ENCODE results near the gene WNT16. TPM values are rescaled to one million over a fixed set of nuclear protein-coding genes. Genes with fewer than 3 reads are reported as not detected.
A peak's percentile ranks its signal among the peaks of the same experiment; 100 is the strongest.

The WNT16 gene
- total RNA-seq, 1 experiment from 2014 or later: not detected

DNA sequence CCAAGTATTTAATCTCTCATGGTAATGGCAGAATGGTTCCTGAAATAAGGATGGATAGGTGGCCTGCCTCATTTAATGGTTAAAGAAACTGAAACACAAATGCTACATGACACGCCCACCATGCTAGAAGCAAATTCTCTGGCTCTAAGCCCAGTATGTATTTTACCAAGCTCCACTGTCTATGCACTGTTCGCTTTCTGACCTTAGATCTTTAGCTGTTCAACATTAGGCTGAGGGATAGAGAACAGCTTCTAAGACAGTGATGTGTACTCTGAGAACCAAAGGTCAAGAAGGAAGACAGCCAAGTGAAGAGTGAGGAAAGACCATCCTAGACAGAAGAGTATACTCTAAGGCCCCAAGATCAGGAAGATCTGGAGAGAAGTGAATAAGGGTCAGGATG, 40.7 kb downstream of the WNT16 start:
- Histone ChIP-seq H2BK5ac (ENCODE audit: insufficient read length, low read length) (no peak overlapping the region), H2AK5ac (ENCODE audit: insufficient read length, low read length) (no peak overlapping the region), H2BK20ac (ENCODE audit: low read depth, low read length, poor library complexity, severe bottlenecking) (no peak overlapping the region), H3K4ac (ENCODE audit: low read depth, low read length) (no peak overlapping the region), H3K4me1 (ENCODE audit: insufficient read depth, low read length) (no peaks in the 10 kb centered on the region), H3T11ph (ENCODE audit: low read length) (no peak overlapping the region), H4K5ac (ENCODE audit: insufficient read length, low read depth, low read length) (no peak overlapping the region), H4K8ac (replicated peaks; ENCODE audit: insufficient read length, low read depth, low read length) (no peak overlapping the region), H2BK15ac (ENCODE audit: low read depth, low read length) (no peak overlapping the region), H2BK120ac (ENCODE audit: low read depth, low read length, poor library complexity, severe bottlenecking) (no peak overlapping the region), H4K91ac (ENCODE audit: insufficient read length, low read depth, low read length) (no peak overlapping the region), H3K23me2 (ENCODE audit: insufficient read length, low read depth, low read length, poor library complexity, severe bottlenecking) (no peaks in the 10 kb centered on the region), H3K9me3 (ENCODE audit: control insufficient read depth, low read depth, low read length) (no peaks in the 10 kb centered on the region), H3K27ac (ENCODE audit: insufficient read length, low read depth, low read length) (no peak overlapping the region), H3K79me1 (ENCODE audit: insufficient read depth, low read depth, low read length, poor library complexity, severe bottlenecking) (no peaks in the 10 kb centered on the region), H2AFZ (ENCODE audit: low read length) (no peak overlapping the region), H3K4me2 (ENCODE audit: insufficient read depth, insufficient read length, low read length) (no peak overlapping the region), H2BK12ac (ENCODE audit: insufficient read length, low read depth, low read length) (no peak overlapping the region), H3K23ac (ENCODE audit: insufficient read length, low read depth, low read length) (no peak overlapping the region), H3K9ac (ENCODE audit: extremely low read depth, insufficient read length, low read length) (no peak overlapping the region), H4K20me1 (ENCODE audit: control insufficient read depth, insufficient read depth, insufficient read length) (no peaks in the 10 kb centered on the region), H3K18ac (ENCODE audit: insufficient read length, low read depth, low read length) (no peak overlapping the region), H3K27me3 (ENCODE audit: insufficient read depth, low read length) (no peaks in the 10 kb centered on the region; the same call in 1 of the 2 replicates), H3K56ac (ENCODE audit: insufficient read length, low read depth, low read length) (no peak overlapping the region), H3K79me2 (ENCODE audit: insufficient read depth, low read length) (no peaks in the 10 kb centered on the region), H3K14ac (ENCODE audit: insufficient read depth, low read length) (no peak overlapping the region)
- DNase-seq: no peak
- no peaks in the 10 kb centered on the region for H3K27me3 Mint-ChIP-seq (ENCODE audit: low read depth)
- H3K4me1 Mint-ChIP-seq: peaks cover 12% of the 10 kb centered on the region in 2 experiments
- peak overlapping the region in 1 of 3 experiments; percentile 7; a peak in 1 of 7 replicates for H3K27ac Mint-ChIP-seq
- WGBS (ENCODE audit: extremely low coverage, insufficient read length, low lambda C conversion rate): no CpG with 5 or more reads among the region's 2 CpGs
- peaks cover 8 to 56% (median 28%) of the 10 kb centered on the region in 3 experiments; a peak in 6 of 7 replicates for H3K36me3 Mint-ChIP-seq (ENCODE audit: insufficient read depth in 1 of 3, low read depth in 3 of 3)
- TF ChIP-seq, protein P1, sequence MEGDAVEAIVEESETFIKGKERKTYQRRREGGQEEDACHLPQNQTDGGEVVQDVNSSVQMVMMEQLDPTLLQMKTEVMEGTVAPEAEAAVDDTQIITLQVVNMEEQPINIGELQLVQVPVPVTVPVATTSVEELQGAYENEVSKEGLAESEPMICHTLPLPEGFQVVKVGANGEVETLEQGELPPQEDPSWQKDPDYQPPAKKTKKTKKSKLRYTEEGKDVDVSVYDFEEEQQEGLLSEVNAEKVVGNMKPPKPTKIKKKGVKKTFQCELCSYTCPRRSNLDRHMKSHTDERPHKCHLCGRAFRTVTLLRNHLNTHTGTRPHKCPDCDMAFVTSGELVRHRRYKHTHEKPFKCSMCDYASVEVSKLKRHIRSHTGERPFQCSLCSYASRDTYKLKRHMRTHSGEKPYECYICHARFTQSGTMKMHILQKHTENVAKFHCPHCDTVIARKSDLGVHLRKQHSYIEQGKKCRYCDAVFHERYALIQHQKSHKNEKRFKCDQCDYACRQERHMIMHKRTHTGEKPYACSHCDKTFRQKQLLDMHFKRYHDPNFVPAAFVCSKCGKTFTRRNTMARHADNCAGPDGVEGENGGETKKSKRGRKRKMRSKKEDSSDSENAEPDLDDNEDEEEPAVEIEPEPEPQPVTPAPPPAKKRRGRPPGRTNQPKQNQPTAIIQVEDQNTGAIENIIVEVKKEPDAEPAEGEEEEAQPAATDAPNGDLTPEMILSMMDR (conservative IDR thresholded peaks at IDR 0.05): no peak
- no peaks in the 10 kb centered on the region for H3K9me3 Mint-ChIP-seq
- no peak overlapping the region for H3K4me3 Mint-ChIP-seq
